Measurements from ENCODE around the gene WIPI1.

DNA sequence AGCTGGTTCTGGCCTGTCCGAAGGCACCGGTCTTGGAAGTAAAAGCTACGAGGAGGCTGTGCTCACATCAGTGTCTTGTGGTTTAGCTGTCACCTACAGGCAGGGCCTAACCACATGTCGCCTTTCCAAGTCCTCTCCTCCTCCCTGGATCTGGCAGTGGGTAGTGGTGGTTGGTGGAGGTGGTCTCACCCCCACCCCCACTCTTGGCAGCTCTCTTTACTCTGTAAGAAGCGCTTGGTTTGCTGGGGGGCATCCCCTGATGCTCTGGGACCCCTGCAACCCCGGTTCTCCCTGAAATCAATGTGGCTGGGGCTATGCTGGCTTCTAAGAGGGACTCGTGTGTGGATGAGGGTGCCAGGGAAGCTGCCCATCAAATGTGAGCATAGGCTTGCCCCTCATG, 68.3 kb downstream of the WIPI1 start:
- no peak for TF ChIP-seq POLR2A (IDR thresholded peaks at IDR 0.05)
- TF ChIP-seq, protein P1, sequence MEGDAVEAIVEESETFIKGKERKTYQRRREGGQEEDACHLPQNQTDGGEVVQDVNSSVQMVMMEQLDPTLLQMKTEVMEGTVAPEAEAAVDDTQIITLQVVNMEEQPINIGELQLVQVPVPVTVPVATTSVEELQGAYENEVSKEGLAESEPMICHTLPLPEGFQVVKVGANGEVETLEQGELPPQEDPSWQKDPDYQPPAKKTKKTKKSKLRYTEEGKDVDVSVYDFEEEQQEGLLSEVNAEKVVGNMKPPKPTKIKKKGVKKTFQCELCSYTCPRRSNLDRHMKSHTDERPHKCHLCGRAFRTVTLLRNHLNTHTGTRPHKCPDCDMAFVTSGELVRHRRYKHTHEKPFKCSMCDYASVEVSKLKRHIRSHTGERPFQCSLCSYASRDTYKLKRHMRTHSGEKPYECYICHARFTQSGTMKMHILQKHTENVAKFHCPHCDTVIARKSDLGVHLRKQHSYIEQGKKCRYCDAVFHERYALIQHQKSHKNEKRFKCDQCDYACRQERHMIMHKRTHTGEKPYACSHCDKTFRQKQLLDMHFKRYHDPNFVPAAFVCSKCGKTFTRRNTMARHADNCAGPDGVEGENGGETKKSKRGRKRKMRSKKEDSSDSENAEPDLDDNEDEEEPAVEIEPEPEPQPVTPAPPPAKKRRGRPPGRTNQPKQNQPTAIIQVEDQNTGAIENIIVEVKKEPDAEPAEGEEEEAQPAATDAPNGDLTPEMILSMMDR (IDR thresholded peaks at IDR 0.05), result no peak
- TF ChIP-seq EP300 (IDR thresholded peaks at IDR 0.05), result no peak

All from tibial nerve (tissue), 4 donors.